ENCODE measurements around the gene ZNF679.
"Not testable (repeated sequence)": the region's sequence is repeated elsewhere in the genome, so short reads cannot be mapped to it uniquely, and the experiment has no call there.

ZNF679 gene

DNA sequence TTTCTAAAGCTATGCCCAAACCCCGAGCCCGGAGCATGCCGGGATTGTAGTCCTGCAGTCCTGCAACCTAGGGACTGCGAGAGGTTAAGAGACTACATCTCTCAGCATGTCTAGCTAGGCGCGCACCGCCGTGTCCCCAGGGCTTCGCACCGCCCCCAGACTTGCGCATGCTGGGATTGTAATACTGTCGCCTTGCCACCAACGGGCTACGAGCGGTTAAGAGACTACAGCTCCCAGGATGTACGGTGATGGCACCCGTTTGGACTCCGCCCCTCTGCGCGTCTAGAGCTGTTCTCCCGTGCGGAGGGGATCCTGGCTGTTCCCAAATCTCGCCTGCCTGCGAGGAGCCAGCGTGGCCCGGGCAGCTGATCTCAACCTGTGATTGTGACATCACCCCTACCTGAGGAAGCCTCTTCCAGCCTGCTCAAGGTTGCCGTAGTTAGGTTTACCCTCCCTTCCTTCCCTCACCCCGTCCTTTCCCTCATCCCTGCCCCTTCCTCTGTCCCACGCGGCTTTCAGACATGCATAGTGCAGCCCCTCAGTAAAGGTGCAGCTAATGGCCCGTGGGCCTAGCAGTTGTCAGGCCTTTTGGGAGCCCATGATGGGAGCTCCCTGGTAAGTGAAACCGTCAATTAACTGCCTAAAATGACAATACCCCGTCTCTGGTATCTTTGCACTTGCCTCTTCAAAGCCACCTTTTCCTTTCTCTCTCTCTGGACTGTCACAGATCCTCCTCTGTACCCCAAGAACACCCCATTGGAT lies 79.2 kb downstream of the ZNF679 start:
- in situ Hi-C loops (cut with MboI; ENCODE audit: low pct_unique_long_range_greater_than_20kb, low sequenced_read_pairs) = no loop called here

DNA sequence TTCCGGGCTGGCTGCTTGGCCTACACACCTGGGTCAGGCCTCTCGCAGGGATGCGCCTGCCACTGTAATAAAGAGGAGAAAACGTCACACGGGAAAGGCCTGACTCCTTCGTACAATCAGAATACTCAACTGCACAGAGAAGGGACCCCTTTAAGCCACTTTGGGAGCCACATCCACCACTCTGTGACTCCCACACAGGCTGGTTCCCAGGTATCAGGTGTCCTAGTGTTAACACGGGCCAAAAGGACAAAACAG lies 79.7 kb downstream of the ZNF679 start:
- no peak for DNase-seq
- in situ Hi-C loops (cut with MboI; ENCODE audit: low pct_unique_long_range_greater_than_20kb, low sequenced_read_pairs) = no loop called here

More for the DNA sequence above, 79.2 kb downstream of the ZNF679 start:
- DNase-seq = no peak

GRCh38 chr7:64310426-64310825 lies 82.2 kb downstream of the ZNF679 start:
- in situ Hi-C loops (cut with MboI; ENCODE audit: low pct_unique_long_range_greater_than_20kb, low sequenced_read_pairs) = no loop called here
- no peak for DNase-seq

- no peak for DNase-seq
- in situ Hi-C loops (cut with MboI; ENCODE audit: low pct_unique_long_range_greater_than_20kb, low sequenced_read_pairs) = no loop called here
Measured at GRCh38 chr7:64312826-64313225, 84.6 kb downstream of the ZNF679 start.

DNA sequence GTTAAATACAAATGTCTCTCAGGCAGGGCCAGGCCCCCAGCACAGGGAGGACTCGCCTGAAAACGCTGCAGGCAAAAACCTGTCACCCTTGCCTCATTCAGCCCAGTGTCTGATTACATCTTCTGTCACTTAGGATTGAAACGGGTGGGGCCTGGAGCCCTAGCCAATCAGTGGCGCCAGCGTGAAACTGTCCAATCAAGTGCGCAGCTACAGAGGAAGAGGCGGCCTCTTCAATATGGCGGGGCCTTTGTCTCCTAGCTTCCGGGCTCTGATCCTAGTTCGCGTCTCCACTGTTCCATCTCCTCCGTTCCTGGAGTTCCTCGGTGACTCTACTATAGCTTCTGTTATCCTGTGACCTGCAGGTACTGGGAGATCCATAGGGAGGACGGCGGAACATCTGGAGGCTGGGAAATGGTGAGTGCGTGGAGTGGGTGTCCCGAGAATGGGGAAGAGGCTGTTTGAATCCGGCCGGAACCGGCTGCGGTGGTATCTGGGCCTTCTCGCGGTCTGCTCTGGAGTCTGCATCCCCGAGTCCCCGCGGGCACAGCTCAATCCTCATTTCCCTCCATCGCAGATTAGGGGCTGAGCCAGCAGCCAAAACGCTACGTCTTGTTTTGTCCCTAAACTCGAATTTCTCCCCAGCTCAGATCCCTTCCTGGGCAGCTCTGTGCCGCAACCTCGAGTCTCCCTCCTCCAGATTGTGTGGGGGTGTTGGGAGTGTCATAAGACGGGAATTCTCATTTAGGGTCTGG lies 85.6 kb downstream of the ZNF679 start, which contains the start of gene ZNF736:
TSS of gene ZNF736 (plus strand) at position 222 of the 752 bp plus-strand sequence. CDS start at position 412, 190 bp downstream.
- in situ Hi-C loops (cut with MboI; ENCODE audit: low pct_unique_long_range_greater_than_20kb, low sequenced_read_pairs) = no loop called here
- DNase-seq = peak; percentile 94

DNA sequence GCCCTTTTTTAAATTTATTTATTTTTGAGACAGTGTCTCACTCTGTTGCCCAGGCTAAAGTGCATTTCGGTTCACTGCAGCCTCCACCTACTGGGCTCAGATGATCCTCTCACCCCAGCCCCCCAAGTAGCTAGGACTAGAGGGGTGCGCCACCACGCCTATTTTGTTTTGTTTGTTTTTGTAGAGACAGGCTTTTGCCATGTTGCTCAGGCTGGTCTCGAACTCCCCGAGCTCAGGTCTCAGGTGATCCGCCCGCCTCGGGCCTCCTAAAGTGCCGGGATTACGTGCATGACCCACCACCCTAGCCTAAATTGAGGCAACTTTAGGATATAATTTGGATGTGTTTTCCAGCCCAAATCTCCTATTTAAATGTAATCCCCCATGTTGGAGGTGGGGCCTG lies 86.3 kb downstream of the ZNF679 start:
- no peak for DNase-seq
- in situ Hi-C loops (cut with MboI; ENCODE audit: low pct_unique_long_range_greater_than_20kb, low sequenced_read_pairs) = no loop called here

- in situ Hi-C loops (cut with MboI; ENCODE audit: low pct_unique_long_range_greater_than_20kb, low sequenced_read_pairs); DNase-seq: not testable (repeated sequence)
Measured at GRCh38 chr7:64316031-64316742, 87.9 kb downstream of the ZNF679 start.
